ENCODE data around the gene EFCAB13.

DNA sequence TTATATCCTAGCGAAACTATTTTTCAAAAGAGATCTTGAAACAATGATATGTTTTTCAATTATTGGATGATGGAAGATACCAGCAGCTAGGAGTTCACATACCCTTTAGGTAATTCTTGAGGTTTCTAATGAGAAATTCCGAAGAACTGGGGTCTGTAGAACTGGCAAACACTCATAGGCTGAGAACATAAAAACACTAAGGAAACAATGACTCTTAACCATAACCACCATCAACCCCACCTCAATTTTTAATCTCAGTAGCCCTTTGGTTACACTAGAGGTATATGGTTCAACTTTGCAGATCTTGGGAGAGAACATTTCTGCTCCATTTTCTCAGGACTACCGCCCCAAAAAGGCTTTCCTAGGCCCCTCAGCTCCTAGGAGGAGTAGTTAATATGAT lies 141.4 kb downstream of the EFCAB13 start:
- TF ChIP-seq REST (IDR thresholded peaks at IDR 0.05): no peak
- TF ChIP-seq, protein P1, sequence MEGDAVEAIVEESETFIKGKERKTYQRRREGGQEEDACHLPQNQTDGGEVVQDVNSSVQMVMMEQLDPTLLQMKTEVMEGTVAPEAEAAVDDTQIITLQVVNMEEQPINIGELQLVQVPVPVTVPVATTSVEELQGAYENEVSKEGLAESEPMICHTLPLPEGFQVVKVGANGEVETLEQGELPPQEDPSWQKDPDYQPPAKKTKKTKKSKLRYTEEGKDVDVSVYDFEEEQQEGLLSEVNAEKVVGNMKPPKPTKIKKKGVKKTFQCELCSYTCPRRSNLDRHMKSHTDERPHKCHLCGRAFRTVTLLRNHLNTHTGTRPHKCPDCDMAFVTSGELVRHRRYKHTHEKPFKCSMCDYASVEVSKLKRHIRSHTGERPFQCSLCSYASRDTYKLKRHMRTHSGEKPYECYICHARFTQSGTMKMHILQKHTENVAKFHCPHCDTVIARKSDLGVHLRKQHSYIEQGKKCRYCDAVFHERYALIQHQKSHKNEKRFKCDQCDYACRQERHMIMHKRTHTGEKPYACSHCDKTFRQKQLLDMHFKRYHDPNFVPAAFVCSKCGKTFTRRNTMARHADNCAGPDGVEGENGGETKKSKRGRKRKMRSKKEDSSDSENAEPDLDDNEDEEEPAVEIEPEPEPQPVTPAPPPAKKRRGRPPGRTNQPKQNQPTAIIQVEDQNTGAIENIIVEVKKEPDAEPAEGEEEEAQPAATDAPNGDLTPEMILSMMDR (IDR thresholded peaks at IDR 0.05; ENCODE audit: low read depth, low read length, missing input control): no peak
- TF ChIP-seq YY1 (IDR thresholded peaks at IDR 0.05): no peak
- TF ChIP-seq TAF1 (conservative IDR thresholded peaks at IDR 0.05): no peak
- no peak for TF ChIP-seq RAD21 (IDR thresholded peaks at IDR 0.05)
- no peak for TF ChIP-seq JUND (IDR thresholded peaks at IDR 0.05)
- no peak for TF ChIP-seq ZBTB33 (IDR thresholded peaks at IDR 0.05)
- TF ChIP-seq, protein P2, sequence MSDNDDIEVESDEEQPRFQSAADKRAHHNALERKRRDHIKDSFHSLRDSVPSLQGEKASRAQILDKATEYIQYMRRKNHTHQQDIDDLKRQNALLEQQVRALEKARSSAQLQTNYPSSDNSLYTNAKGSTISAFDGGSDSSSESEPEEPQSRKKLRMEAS (IDR thresholded peaks at IDR 0.05): no peak
- TF ChIP-seq GABPA (IDR thresholded peaks at IDR 0.05 in 1 of 2, conservative IDR thresholded peaks at IDR 0.05 in 1 of 2): no peak
- TF ChIP-seq RXRA (IDR thresholded peaks at IDR 0.05): no peak

Measured in liver (tissue), 3 donors.